Bronchial epithelial cell (primary cell): ENCODE measurements around the gene EML5. TPM values are rescaled to one million over a fixed set of nuclear protein-coding genes. Genes with fewer than 3 reads are reported as not detected.

Source experiments
- DNase-seq: peaks from one replicate; pipeline ENCODE4 v3.0.0-alpha.2; 2010; ENCODE audit warnings: low read depth
- FAIRE-seq: peaks from 2 replicates; lab custom pipeline; 2011; peaks lifted over from hg19 to GRCh38; lab: Jason Lieb, UNC
- H3K27me3 ChIP-seq: 2 replicates; pipeline ENCODE4 v1.5.1; 2011; ENCODE audit warnings: low read length; ENCODE audit not compliant: control insufficient read depth, insufficient read depth
- H3K36me3 ChIP-seq: 2 replicates; pipeline ENCODE4 v1.5.1; 2011; ENCODE audit warnings: low read length; ENCODE audit not compliant: control insufficient read depth, insufficient read depth
- H3K4me3 ChIP-seq: 2 replicates; pipeline ENCODE4 v1.5.1; 2011; ENCODE audit warnings: mild to moderate bottlenecking, low read depth, low read length, control low read depth
- total RNA-seq: library from RNA; depleted of rRNA; stranded (reverse); fragments of >200 nt; gene quantifications from 2 replicates; pipeline ENCODE4 v1.2.1, GENCODE V29; 2014
- TF ChIP-seq, protein P1 (sequence below): IDR thresholded peaks from 2 replicates; pipeline ENCODE4 v1.5.1; 2011; ENCODE audit warnings: mild to moderate bottlenecking, moderate library complexity, low read length, control low read depth, inconsistent platforms; ENCODE audit not compliant: insufficient read depth, severe bottlenecking

Gene EML5
- total RNA-seq, 1 donor from 2014 or later, result not detected

GRCh38 chr14:88612981-88613380 lies 179.8 kb downstream of the EML5 start:
- TF ChIP-seq, protein P1, sequence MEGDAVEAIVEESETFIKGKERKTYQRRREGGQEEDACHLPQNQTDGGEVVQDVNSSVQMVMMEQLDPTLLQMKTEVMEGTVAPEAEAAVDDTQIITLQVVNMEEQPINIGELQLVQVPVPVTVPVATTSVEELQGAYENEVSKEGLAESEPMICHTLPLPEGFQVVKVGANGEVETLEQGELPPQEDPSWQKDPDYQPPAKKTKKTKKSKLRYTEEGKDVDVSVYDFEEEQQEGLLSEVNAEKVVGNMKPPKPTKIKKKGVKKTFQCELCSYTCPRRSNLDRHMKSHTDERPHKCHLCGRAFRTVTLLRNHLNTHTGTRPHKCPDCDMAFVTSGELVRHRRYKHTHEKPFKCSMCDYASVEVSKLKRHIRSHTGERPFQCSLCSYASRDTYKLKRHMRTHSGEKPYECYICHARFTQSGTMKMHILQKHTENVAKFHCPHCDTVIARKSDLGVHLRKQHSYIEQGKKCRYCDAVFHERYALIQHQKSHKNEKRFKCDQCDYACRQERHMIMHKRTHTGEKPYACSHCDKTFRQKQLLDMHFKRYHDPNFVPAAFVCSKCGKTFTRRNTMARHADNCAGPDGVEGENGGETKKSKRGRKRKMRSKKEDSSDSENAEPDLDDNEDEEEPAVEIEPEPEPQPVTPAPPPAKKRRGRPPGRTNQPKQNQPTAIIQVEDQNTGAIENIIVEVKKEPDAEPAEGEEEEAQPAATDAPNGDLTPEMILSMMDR, result no peak
- peaks cover 3% of the 10 kb centered on the region for H3K36me3 ChIP-seq
- FAIRE-seq (no peak), DNase-seq (no peak)
- no peak overlapping the region for H3K4me3 ChIP-seq
- no peaks in the 10 kb centered on the region for H3K27me3 ChIP-seq

DNA sequence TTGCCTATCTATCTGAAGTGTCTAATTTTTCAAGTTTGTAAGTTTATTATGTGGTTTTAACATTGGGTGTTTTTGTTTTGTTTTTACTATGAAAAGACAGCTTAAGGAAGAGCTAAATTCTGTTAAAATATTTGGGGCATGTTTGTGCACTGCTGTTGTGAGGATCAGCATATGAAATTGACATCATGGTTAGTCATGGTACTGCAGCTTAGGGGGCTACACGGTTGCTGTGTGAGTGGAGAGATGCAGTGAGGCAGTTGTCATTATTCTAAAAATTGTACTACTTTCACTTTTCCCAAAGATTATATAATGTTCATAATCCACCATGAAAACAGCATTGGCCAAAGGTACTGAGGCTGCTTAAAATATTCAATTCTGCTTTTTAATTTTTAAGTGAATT lies 180.9 kb downstream of the EML5 start:
- TF ChIP-seq, protein P1, result no peak
- Histone ChIP-seq H3K4me3 (no peak overlapping the region), H3K27me3 (no peaks in the 10 kb centered on the region), H3K36me3 (peaks cover 8% of the 10 kb centered on the region)
- FAIRE-seq, result no peak
- DNase-seq, result no peak

GRCh38 chr14:88607829-88608228 lies 184.9 kb downstream of the EML5 start:
- Histone ChIP-seq H3K36me3 (peaks cover 11% of the 10 kb centered on the region), H3K4me3 (no peak overlapping the region), H3K27me3 (no peaks in the 10 kb centered on the region)
- TF ChIP-seq, protein P1, result no peak
- DNase-seq (no peak), FAIRE-seq (no peak)

- DNase-seq (no peak), FAIRE-seq (no peak)
- Histone ChIP-seq H3K27me3 (no peaks in the 10 kb centered on the region), H3K4me3 (no peak overlapping the region), H3K36me3 (peaks cover 15% of the 10 kb centered on the region)
- TF ChIP-seq, protein P1, result no peak
These were observed 187.2 kb downstream of the EML5 start for GRCh38 chr14:88605594-88605993.

GRCh38 chr14:88604212-88604611 lies 188.5 kb downstream of the EML5 start:
- TF ChIP-seq, protein P1, result no peak
- Histone ChIP-seq H3K27me3 (no peaks in the 10 kb centered on the region), H3K36me3 (peaks cover 13% of the 10 kb centered on the region), H3K4me3 (no peak overlapping the region)
- FAIRE-seq (no peak), DNase-seq (no peak)

- no peak for DNase-seq
- FAIRE-seq, result no peak
- TF ChIP-seq, protein P1, result no peak
- H3K4me3 ChIP-seq, result no peak overlapping the region
- peaks cover 15% of the 10 kb centered on the region for H3K36me3 ChIP-seq
- no peaks in the 10 kb centered on the region for H3K27me3 ChIP-seq
These were observed 192.9 kb downstream of the EML5 start for GRCh38 chr14:88599761-88600439.
